HG03558 (cell line): ENCODE measurements around the gene LRRC70.
"Not testable (repeated sequence)": the region's sequence is repeated elsewhere in the genome, so short reads cannot be mapped to it uniquely, and the experiment has no call there.

Experiments used
- ATAC-seq: cut with Tn5 transposase; IDR thresholded peaks from one replicate; pipeline ENCODE4 v1.9.1; 2021; ENCODE audit warnings: moderate number of reproducible peaks; ENCODE audit not compliant: unreplicated experiment; ENCODE audit errors: extremely low read depth

The LRRC70 gene

DNA sequence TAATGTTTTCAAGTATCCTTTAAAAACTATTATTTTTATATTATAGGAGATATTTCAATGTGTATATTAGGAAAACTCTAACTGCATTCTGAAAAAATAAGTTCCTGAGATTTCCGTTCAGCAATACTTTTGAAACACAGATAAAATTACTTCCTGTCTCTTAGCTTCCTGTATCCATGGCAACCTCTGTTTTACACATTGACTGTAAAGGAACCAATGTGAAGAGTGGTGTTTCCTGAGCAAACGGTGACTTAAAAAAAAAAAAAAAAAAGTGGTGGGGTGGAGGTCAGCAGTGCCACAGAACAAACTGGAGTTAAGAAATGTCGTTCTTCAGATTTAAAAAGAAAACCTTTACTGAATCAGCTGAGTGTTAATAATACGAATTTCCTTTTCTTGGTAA lies at the start of gene LRRC70:
TSS of gene LRRC70 (plus strand) at position 280 of the 400 bp plus-strand sequence. CDS start 620 bp downstream, outside the sequence.
- ATAC-seq, result peak; percentile 85

DNA sequence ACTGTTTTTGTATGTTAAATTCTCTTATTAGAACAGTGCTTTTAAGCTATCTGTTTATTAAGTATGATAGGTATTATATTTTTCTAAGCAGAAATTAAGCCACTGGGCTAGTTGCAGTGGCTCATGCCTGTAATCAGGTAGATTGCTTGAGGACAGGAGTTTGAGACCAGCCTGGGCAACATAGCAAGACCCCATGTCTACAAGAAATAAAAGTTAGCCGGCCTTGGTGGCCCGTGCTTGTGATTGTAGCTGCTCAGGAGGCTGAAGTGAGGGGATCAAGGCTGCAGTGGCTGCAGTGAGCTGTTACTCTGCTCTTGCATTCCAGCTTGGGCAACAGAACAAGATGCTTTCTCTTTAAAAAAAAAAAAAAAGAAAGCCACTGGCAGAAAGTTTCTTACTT lies 45.0 kb upstream of the LRRC70 start:
- no peak for ATAC-seq

- no peak for ATAC-seq
These were observed 44.0 kb upstream of the LRRC70 start for GRCh38 chr5:62534461-62535236.

DNA sequence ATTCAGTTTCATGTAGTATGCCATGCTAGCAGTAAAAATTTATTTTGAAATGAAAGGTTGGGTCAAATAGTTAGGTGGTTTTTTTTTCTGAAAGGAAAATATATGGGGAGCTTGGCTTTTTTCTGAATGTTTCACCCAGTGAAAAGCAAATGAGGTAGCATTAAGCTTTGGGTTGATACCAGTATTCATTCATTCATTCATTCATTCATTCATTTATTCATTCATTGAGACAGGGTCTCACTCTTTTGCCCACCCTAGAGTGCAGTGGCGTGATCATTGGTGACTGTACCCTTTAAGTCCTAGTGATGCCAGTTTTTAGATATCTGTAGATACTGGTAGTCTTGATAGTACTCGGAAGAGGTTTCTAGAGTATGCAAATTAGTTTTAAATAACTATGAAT lies 42.4 kb upstream of the LRRC70 start:
- ATAC-seq, result no peak

- ATAC-seq, result no peak
These were observed 41.8 kb upstream of the LRRC70 start for GRCh38 chr5:62536783-62537182.

DNA sequence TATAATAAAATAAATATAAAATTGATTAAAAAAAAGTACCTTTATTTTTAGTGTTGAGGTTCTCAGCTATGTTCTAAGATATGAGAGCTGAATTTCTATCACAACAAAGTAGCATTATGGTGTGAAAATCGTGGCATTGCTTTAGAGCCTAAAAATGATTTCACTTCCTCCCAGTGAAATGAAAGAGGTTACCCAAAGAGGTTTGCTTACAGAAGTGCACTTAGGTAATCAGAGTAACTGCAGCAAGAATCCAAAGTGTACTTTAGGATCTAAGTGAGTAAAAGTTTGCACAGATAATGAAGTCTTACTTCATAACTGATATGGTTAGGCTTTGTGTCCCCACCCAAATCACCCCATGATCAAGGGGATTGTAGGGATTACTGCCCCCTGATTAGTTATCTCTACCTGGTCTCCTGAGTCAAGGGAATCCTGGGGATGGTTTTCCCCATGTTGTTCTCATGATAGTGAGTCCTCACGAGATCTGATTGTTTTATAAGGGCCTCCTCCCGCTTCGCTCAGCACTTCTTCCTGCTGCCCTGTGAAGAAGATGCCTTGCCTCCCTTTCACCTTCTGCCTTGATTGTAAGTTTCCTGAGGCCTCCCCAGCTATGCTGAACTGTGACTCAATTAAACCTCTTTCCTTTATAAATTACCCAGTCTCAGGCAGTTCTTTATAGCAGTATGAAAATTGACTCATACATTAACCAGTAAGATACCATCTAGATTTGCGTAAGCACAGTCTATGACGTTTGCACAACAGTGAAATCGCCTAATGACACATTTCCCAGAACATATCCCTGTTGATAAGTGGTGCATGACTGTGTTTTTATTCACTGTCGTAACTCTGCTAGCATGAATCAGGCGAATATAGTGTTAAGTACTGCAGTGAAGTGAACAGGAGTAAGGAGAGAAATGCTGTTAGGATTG lies 40.3 kb upstream of the LRRC70 start:
- no peak for ATAC-seq

DNA sequence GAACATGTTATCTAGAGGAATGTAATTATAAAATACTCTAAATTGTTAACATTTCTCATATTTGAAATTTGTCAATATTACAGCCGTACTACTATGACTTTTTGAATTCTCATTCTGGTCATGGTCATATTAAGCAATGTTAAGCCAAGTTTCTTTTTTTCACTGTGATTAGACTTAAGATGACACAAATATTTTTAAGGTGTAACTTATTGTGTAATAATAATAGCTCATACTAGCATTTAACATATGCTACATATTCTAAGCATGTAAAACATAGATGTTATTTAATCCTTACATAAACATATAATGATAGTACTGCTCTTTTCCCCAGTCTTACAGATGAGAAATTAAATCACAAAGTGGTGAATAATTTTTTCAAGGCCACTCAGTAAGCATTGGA lies 35.9 kb upstream of the LRRC70 start:
- no peak for ATAC-seq

DNA sequence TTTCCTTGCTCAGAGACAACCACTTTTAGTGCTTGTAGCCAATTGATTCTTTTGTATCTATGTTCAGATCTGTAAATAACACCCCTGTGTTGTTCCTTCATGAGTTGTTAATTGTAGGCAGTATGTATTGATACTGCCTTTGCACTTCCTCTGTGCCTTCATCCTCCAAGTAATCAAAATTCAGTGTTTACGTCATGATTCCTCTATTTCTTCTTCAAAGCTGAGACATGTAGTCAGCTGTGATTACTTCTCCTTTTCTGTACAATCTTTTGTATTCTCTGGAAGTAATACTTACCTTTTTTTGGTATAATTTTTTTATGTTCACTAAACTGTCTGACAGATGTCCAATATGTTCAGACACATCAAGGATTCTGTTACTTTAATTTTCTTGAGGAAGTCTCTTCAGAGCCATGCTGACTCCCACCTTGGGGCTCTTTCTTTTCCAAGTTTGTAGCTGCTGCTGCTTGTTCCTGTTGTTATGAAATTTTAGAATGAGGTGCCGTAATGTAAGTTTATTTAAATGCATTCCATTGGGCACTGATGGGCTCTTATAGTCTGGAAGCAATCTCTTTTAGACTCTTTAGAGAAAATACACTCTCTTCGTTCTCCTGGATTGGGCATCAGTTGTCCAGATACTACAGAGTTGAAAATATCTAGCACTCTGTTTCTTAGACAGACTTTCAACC lies 30.5 kb upstream of the LRRC70 start:
- no peak for ATAC-seq

DNA sequence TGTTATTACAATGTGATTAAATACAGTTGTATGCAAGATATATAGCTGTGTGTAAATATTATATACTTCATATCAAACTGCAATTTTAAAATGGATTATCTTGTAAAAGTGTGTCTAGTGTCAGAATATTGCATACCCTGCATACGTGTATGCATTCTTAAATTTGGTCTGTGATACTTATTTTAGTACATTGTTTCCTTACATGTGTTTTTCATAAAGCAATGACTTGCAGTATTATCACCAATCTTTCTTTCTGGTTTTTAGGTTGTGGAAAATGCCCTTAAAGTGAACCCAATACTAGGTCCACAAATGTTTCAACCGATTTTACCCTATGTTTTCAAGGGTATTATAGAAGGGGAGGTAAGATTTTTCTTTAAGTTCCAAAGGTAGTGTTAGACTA lies 28.5 kb upstream of the LRRC70 start:
- no peak for ATAC-seq

GRCh38 chr5:62555930-62556329 lies 22.7 kb upstream of the LRRC70 start:
- no peak for ATAC-seq

- ATAC-seq, result no peak
These were observed 19.7 kb upstream of the LRRC70 start for GRCh38 chr5:62558941-62559340.

- ATAC-seq, result no peak
These were observed 17.8 kb upstream of the LRRC70 start for GRCh38 chr5:62560786-62561185.

DNA sequence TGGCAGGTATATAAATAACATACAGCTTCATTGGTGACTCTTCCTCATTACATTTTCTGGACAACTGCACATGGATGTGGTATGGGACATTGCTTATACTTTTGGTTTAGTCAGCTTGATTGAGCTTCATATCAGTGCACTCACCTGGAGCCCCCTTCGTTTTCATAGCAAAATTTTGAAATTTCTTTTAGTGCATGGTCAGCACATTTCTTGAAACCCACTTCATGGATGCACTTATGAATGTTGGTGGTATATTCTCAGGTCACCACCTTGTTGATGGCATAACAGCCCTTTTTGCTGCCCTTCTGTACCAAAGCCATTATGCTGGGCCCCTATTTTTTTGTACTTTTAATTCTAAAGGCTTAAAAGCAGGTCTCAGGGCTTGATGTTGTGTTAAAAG lies 16.7 kb upstream of the LRRC70 start:
- ATAC-seq, result no peak

GRCh38 chr5:62562867-62563266 lies 15.8 kb upstream of the LRRC70 start:
- ATAC-seq, result no peak

DNA sequence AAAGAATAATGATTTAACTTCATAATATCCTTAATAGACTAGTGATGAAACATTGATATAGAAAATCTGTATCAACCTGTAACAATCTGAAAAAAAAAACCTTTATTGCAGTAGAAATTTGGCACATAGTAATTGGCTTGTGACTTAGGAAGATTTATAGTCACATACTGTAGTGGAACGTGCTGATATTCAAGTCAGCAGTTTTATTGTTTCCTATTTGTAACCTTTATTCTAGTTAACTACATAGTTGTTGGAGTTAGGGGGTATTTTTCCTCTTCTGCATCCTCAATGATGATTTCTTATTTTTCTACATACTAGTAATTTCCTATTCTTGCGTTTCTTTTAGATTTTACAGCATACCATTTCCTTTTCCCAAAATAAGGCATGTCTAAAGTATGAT lies 14.5 kb upstream of the LRRC70 start:
- ATAC-seq, result no peak

DNA sequence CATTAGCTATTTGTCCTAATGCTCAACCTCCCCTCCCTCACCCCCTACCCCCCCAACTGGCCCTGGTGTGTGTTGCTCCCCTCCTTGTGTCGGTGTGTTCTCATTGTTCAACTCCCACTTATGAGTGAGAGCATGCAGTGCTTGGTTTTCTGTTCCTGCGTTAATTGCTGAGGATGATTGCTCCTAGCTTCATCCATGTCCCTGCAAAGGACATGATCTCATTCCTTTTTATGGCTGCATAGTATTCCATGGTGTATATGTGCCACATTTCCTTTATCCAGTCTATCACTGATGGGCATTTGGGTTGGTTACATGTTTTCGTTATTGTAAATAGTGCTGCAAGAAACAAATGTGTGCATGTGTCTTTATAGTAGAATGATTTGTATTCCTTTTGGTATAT lies 12.9 kb upstream of the LRRC70 start:
- not testable (repeated sequence) for ATAC-seq

DNA sequence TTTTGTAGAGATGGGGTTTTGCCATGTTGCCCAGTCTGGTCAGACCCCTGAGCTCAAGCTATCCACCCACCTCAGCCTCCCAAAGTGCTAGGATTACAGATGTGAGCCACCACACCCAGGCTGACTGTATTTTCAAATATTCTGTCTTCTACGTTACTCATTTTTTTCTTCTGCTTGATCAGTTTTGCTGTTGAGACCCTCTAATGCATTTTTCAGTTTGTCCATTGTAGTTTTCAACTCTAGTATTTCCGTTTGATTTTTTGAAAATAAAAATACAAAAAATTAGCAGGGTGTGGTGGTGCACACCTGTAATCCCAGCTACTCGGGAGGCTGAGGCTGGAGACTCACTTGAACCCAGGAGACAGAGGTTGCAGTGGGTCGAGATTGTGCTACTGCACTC lies 10.5 kb upstream of the LRRC70 start:
- ATAC-seq, result no peak

DNA sequence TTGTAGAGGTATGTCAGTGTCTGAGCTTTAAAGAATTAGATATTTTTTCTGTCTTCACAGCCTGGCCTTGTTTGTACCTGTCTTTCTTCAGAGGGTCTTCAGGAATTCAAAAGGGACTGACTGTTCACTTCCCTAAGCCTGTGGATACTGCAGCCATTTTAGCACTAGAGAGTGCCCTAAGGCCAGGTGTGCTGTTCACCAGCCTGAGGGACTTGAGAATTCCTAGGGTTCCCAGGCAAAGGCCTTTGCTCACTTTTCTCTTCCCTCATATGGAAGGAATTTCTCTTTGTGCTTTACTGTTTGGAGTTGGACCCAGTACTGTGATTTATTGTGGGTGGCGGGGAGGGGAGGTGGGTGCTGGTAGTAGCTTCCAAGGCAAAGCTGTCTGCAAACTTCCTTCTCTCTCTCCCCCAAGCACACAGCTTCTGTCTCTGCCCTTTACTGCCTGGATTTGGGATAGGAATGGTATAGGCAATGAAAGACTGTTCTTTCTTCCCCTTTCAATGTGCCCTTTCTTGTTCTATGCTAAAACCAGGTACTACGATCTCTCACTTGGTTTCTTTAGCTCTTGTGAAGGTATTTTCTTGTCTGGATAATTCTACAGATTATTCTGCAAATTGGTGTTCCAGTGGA lies 9.7 kb upstream of the LRRC70 start:
- no peak for ATAC-seq

DNA sequence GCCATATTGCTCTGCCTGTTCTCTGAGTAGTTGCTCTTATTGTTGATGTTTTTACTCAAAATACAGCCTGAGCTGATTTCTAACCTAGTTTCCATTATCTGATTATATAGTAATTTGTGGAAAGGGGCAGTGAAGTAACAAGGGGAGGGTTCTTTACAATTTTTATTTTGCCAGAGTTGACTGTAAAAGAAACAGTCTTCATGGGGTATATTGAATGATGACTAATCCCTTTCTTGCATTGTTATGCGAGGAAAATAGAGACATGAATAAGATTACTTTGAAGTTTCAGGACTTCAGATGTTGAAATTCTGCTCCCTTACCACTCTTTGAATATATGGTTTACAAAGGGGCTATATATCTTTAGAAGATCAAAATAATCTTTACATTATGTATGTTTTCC lies 9.1 kb upstream of the LRRC70 start:
- ATAC-seq, result no peak

GRCh38 chr5:62572918-62573514 lies 5.6 kb upstream of the LRRC70 start:
- ATAC-seq, result no peak
